Natural killer cell (primary cell): ENCODE results near the gene CDKN3. TPM values are rescaled to one million over a fixed set of nuclear protein-coding genes. Genes with fewer than 3 reads are reported as not detected.
A peak's percentile ranks its signal among the peaks of the same experiment; 100 is the strongest.

Source experiments
- ATAC-seq, 3 donors: fragments of 150-1000 bp in 2 of 3; fragments of 200-7000 bp in 1 of 3; cut with Tn5 transposase; 1 replicate in 1 of 3; 2 replicates in 2 of 3; pipeline ENCODE4 v1.10.0; 2021; ENCODE audit warnings: mild to moderate bottlenecking in 2 of 3, moderate library complexity in 2 of 3
- DNase-seq, 2 donors: peaks; one replicate each; pipeline versions ENCODE4 v3.0.0 to v3.0.0-alpha.2; 2013 to 2021; ENCODE audit warnings: mixed read lengths in 1 of 2
- H3K27ac ChIP-seq: one replicate; pipeline ENCODE4 v1.5.1; 2013; ENCODE audit warnings: mild to moderate bottlenecking, low read length
- H3K27me3 ChIP-seq: one replicate; pipeline ENCODE4 v1.6.1; 2013; ENCODE audit warnings: low read length; ENCODE audit not compliant: control insufficient read depth, insufficient read depth
- H3K36me3 ChIP-seq: one replicate; pipeline ENCODE4 v1.6.1; 2013; ENCODE audit warnings: low read length; ENCODE audit not compliant: control insufficient read depth, insufficient read depth
- H3K4me1 ChIP-seq: one replicate; pipeline ENCODE4 v1.6.1; 2013; ENCODE audit warnings: low read length; ENCODE audit not compliant: control insufficient read depth, insufficient read depth
- H3K4me3 ChIP-seq: one replicate; pipeline ENCODE4 v1.5.1; 2013; ENCODE audit warnings: low read length
- H3K9me3 ChIP-seq: one replicate; pipeline ENCODE4 v1.6.1; 2013; ENCODE audit warnings: low read length; ENCODE audit not compliant: control insufficient read depth, insufficient read depth
- H3K27ac Mint-ChIP-seq, 2 donors: one replicate each; pipeline ENCODE4 v1.8.0; 2022; ENCODE audit warnings: mild to moderate bottlenecking in 2 of 2, mixed read lengths in 2 of 2, moderate library complexity in 1 of 2
- H3K27me3 Mint-ChIP-seq, 2 donors: one replicate each; pipeline ENCODE4 v1.8.0; 2022; ENCODE audit warnings: low read depth in 2 of 2, mixed read lengths in 2 of 2
- H3K36me3 Mint-ChIP-seq: one replicate; pipeline ENCODE4 v1.8.0; 2022; ENCODE audit warnings: mixed read lengths
- H3K4me1 Mint-ChIP-seq, 2 donors: one replicate each; pipeline ENCODE4 v1.8.0; 2022; ENCODE audit warnings: mixed read lengths in 2 of 2
- H3K4me3 Mint-ChIP-seq: one replicate; pipeline ENCODE4 v1.8.0; 2022; ENCODE audit warnings: mild to moderate bottlenecking, moderate library complexity, mixed read lengths
- H3K9me3 Mint-ChIP-seq, 2 donors: one replicate each; pipeline ENCODE4 v1.8.0; 2022; ENCODE audit warnings: mixed read lengths in 2 of 2
- WGBS: methylation state at CpG from one replicate; pipeline ENCODE4 v1.1.7; 2013; ENCODE audit warnings: missing lambda C conversion rate; ENCODE audit not compliant: insufficient coverage; 5-methylcytosine and 5-hydroxymethylcytosine counted together
- intact Hi-C: fragments of 100-400 bp; cut with micrococcal nuclease; formaldehyde crosslinking; loops from one replicate; pipeline ENCODE4 v1.14.2; 2022
- total RNA-seq, 4 donors: library from RNA; stranded (reverse); fragments of 120-200 nt in 1 of 4; gene quantifications; one replicate each; pipeline versions ENCODE4 v1.2.3 to v1.2.4, GENCODE V29; 2013 to 2022
- TF ChIP-seq, protein P1 (sequence below): fragments of 200-600 bp; IDR thresholded peaks from one replicate; pipeline ENCODE4 v1.8.0; 2022; ENCODE audit warnings: antibody characterized with exemption

Gene CDKN3, protein sequence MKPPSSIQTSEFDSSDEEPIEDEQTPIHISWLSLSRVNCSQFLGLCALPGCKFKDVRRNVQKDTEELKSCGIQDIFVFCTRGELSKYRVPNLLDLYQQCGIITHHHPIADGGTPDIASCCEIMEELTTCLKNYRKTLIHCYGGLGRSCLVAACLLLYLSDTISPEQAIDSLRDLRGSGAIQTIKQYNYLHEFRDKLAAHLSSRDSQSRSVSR
- total RNA-seq = 1 to 10 TPM in 2 of 3 donors, under 1 TPM in 1; 0.89 to 3.0 (median 1.8) TPM
- 1.7 TPM for total RNA-seq (2013)

DNA sequence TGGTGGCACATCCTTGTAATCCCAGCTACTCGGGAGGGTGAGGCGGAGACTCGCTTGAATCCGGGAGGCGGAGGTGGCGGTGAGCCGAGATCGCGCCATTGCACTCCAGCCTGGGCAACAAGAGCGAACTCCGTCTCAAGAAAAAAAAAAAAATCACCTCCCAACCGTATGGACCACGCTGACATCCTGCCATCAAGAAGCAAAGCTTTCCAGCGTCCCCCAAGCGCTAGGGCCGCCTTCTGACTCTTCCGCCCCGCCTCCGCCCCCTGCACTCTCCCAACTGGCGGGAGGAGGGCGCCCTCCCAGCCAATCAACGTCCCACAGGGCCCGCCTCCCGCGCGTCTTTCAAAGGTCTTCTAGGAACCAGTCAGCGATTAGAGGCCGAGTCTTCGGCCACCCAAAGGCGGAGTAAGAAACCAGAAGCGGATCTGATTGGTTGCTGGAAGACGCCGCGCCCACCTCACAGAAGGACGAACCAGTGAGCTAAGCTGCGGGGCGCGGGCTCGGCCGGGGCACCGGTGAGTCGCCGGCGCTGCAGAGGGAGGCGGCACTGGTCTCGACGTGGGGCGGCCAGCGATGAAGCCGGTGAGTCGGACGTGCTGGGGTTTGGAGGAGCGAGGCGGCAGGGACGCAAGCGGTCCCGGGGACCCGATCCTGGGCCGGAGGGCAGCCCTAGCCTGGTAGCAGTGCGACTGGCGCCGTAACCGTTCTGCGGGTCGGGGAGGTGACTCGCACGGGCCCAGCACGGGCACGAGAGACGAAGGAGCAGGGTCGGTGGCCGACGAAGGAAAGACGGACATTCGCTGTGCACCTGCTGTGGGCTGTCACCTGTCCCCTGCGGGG is at the start of gene CDKN3:
CDKN3 (plus strand) TSS at position 515 of the 843 bp plus-strand sequence; CDS start at position 577, 62 bp downstream.
- H3K27ac ChIP-seq = no peak within 1 kb of the TSS
- no peaks in the 10 kb centered on the region for H3K9me3 ChIP-seq
- Mint-ChIP-seq H3K4me1 (peaks cover 7% of the 10 kb centered on the region in 2 donors), H3K9me3 (no peaks in the 10 kb centered on the region), H3K36me3 (no peaks in the 10 kb centered on the region), H3K27ac (peak within 1 kb of the TSS; percentile 58 to 86), H3K27me3 (peaks cover 0 to 3% of the 10 kb centered on the region in 2 donors), H3K4me3 (peak within 1 kb of the TSS; percentile 92)
- DNase-seq (peak; percentile 97), ATAC-seq (peak; percentile 93 to 98 (median 94))
- intact Hi-C loops = loop anchor here (1.0 to 2.0 kb wide), 3 partner anchors 45 to 113 kb away; partner anchors contain the start of genes CGRRF1, CNIH1 and GMFB
- H3K4me1 ChIP-seq = peaks cover 12% of the 10 kb centered on the region
- H3K4me3 ChIP-seq = peak within 1 kb of the TSS; percentile 81
- H3K36me3 ChIP-seq = no peaks in the 10 kb centered on the region
- TF ChIP-seq, protein P1, sequence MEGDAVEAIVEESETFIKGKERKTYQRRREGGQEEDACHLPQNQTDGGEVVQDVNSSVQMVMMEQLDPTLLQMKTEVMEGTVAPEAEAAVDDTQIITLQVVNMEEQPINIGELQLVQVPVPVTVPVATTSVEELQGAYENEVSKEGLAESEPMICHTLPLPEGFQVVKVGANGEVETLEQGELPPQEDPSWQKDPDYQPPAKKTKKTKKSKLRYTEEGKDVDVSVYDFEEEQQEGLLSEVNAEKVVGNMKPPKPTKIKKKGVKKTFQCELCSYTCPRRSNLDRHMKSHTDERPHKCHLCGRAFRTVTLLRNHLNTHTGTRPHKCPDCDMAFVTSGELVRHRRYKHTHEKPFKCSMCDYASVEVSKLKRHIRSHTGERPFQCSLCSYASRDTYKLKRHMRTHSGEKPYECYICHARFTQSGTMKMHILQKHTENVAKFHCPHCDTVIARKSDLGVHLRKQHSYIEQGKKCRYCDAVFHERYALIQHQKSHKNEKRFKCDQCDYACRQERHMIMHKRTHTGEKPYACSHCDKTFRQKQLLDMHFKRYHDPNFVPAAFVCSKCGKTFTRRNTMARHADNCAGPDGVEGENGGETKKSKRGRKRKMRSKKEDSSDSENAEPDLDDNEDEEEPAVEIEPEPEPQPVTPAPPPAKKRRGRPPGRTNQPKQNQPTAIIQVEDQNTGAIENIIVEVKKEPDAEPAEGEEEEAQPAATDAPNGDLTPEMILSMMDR = peak; percentile 30
- 1% methylated on average over 76 of the region's 76 CpGs for WGBS
- no peaks in the 10 kb centered on the region for H3K27me3 ChIP-seq

DNA sequence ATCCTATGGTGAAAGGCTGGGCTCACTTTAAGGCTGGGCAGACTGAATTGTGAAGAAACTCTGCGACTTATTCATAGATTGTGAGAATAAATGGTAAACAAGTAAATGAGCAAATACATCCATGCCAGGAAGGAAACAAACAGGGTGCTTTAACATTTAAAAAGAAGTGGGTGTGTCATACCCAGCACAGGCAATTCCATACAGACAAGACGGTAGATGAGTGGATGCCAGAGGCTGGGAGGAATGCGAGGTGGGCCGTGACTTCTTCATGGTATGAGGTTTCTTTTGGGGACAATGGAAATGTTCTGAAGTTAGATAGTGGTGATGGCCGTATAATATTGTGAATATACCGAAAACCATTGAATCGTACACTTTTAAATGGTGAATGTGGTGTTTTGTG is 49.8 kb upstream of the CDKN3 start:
- WGBS = 97% methylated on average over 4 of the region's 7 CpGs
- DNase-seq = no peak
- peaks cover 0 to 4% of the 10 kb centered on the region in 2 donors for H3K4me1 Mint-ChIP-seq
- Histone ChIP-seq H3K27me3 (no peaks in the 10 kb centered on the region), H3K36me3 (no peaks in the 10 kb centered on the region), H3K27ac (no peak overlapping the region), H3K9me3 (no peaks in the 10 kb centered on the region), H3K4me3 (no peak overlapping the region), H3K4me1 (no peaks in the 10 kb centered on the region)
- intact Hi-C loops = loop anchor here (10.0 kb wide), 1 partner anchor 1052 kb away; no protein-coding TSS in a partner anchor
- TF ChIP-seq, protein P1 = no peak
- no peak overlapping the region for H3K27ac Mint-ChIP-seq
- ATAC-seq = no peak
- H3K4me3 Mint-ChIP-seq = no peak overlapping the region
- no peaks in the 10 kb centered on the region for H3K9me3 Mint-ChIP-seq
- peaks cover 5 to 14% of the 10 kb centered on the region in 2 donors for H3K27me3 Mint-ChIP-seq
- H3K36me3 Mint-ChIP-seq = no peaks in the 10 kb centered on the region

DNA sequence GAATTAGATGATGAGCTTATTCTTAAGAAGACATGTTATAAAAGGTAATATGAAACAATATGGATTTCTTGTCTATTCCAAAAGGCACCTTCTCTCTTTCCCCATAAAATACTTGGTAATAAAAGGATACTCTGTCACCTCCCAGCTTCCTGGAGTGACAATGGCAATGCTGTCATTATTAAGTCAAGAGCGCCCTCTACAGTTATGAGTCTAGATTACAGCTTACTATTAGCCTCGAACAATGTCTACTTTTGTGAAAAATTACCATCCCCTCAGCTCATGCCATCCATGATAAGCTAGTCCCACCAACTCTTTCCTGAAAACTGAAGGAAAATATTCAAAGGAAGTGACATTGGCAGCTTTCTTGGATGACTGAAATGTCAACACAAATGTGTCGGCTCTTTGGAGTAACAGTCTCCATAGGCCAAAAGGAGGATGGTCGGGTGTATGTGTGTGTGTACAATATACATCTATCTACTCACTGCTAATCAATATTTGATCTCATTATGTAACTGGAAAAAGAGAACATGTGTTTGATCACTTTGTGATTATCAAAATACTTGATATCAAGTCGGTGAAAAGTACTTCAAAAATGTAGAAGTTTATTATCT is 48.7 kb upstream of the CDKN3 start:
- Mint-ChIP-seq H3K9me3 (no peaks in the 10 kb centered on the region), H3K27ac (no peak overlapping the region), H3K27me3 (peaks cover 5 to 14% of the 10 kb centered on the region in 2 donors), H3K4me3 (no peak overlapping the region), H3K36me3 (no peaks in the 10 kb centered on the region), H3K4me1 (peaks cover 0 to 4% of the 10 kb centered on the region in 2 donors)
- Histone ChIP-seq H3K4me1 (no peaks in the 10 kb centered on the region), H3K36me3 (no peaks in the 10 kb centered on the region), H3K9me3 (no peaks in the 10 kb centered on the region), H3K27ac (no peak overlapping the region), H3K27me3 (no peaks in the 10 kb centered on the region), H3K4me3 (no peak overlapping the region)
- WGBS = 42% methylated on average over 4 of the region's 5 CpGs
- TF ChIP-seq, protein P1 = peak; percentile 29
- intact Hi-C loops = loop anchor here (10.0 kb wide), 1 partner anchor 1053 kb away; no protein-coding TSS in a partner anchor
- ATAC-seq = peak in 1 of 3 donors; percentile 45
- peak in 1 of 2 donors; percentile 40 for DNase-seq
